ENCODE measurements around the gene SEMA3F.
"Not testable (repeated sequence)": the region's sequence is repeated elsewhere in the genome, so short reads cannot be mapped to it uniquely, and the experiment has no call there.

Gene SEMA3F

DNA sequence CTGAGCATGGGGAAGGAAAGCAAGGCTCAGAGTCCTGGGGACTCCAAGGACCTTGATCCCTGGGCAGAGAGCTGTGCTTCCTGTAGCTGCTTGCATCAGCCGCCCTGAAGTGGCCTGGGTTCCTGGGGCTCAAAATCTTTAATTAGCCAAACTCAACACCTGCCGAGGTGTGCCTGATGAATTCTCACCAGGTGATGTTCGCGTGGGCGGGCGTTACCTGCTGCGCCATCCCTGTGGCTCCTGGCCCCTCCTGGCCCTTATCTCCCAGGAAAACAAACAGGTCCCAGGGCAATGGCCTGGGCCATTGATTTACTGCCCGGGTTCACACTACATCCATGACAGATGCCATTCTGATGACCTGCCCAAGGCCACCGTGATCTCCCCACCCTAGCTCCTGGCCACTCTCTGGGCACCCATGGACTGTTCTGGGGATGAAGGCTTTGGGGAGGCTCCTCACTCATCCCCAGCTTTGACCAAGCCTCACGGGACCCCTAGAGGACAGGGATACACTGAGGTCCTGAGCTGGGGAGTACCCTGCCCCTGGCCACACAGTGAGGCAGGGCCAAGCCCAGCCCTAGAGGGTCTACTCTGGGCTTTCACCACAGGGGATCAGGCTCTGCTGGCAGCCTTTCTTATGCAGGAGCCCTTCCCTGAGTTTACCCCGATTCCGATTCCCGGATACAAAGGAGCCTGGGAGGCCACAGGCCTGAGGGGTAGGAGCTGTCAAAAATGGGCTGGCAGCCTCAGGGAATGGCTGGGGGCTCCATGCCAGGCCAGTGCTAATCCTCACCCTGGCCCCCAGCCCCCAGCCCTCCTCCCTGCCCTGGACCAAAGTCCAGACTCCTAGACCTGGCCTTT, 55.6 kb downstream of the SEMA3F start:
- TF ChIP-seq, protein P1, sequence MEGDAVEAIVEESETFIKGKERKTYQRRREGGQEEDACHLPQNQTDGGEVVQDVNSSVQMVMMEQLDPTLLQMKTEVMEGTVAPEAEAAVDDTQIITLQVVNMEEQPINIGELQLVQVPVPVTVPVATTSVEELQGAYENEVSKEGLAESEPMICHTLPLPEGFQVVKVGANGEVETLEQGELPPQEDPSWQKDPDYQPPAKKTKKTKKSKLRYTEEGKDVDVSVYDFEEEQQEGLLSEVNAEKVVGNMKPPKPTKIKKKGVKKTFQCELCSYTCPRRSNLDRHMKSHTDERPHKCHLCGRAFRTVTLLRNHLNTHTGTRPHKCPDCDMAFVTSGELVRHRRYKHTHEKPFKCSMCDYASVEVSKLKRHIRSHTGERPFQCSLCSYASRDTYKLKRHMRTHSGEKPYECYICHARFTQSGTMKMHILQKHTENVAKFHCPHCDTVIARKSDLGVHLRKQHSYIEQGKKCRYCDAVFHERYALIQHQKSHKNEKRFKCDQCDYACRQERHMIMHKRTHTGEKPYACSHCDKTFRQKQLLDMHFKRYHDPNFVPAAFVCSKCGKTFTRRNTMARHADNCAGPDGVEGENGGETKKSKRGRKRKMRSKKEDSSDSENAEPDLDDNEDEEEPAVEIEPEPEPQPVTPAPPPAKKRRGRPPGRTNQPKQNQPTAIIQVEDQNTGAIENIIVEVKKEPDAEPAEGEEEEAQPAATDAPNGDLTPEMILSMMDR (IDR thresholded peaks at IDR 0.05; ENCODE audit: low read length, missing control alignments), result no peak
- DNase-seq (ENCODE audit: low read depth), result no peak
- no peak overlapping the region for H3K4me3 ChIP-seq (replicated peaks; ENCODE audit: low read depth, low read length)

- not testable (repeated sequence) for H3K4me3 ChIP-seq (replicated peaks; ENCODE audit: low read depth, low read length); DNase-seq (ENCODE audit: low read depth)
Observed at GRCh38 chr3:50211368-50211717, 56.2 kb downstream of the SEMA3F start.

GRCh38 chr3:50211930-50212329, 56.8 kb downstream of the SEMA3F start:
- H3K4me3 ChIP-seq (replicated peaks; ENCODE audit: low read depth, low read length), result no peak overlapping the region
- TF ChIP-seq, protein P1 (IDR thresholded peaks at IDR 0.05; ENCODE audit: low read length, missing control alignments), result no peak

GRCh38 chr3:50212502-50212901, 57.4 kb downstream of the SEMA3F start:
- DNase-seq (ENCODE audit: low read depth), result no peak
- TF ChIP-seq, protein P1 (IDR thresholded peaks at IDR 0.05; ENCODE audit: low read length, missing control alignments), result no peak
- H3K4me3 ChIP-seq (replicated peaks; ENCODE audit: low read depth, low read length), result no peak overlapping the region

More at GRCh38 chr3:50211930-50212329, 56.8 kb downstream of the SEMA3F start:
- peak; percentile 54 for DNase-seq (ENCODE audit: low read depth)

GRCh38 chr3:50212971-50213370, 57.8 kb downstream of the SEMA3F start:
- no peak for DNase-seq (ENCODE audit: low read depth)
- TF ChIP-seq, protein P1 (IDR thresholded peaks at IDR 0.05; ENCODE audit: low read length, missing control alignments), result no peak
- no peak overlapping the region for H3K4me3 ChIP-seq (replicated peaks; ENCODE audit: low read depth, low read length)

- DNase-seq (ENCODE audit: low read depth), result no peak
- TF ChIP-seq, protein P1 (IDR thresholded peaks at IDR 0.05; ENCODE audit: low read length, missing control alignments), result no peak
Observed at GRCh38 chr3:50213373-50213772, 58.2 kb downstream of the SEMA3F start.

DNA sequence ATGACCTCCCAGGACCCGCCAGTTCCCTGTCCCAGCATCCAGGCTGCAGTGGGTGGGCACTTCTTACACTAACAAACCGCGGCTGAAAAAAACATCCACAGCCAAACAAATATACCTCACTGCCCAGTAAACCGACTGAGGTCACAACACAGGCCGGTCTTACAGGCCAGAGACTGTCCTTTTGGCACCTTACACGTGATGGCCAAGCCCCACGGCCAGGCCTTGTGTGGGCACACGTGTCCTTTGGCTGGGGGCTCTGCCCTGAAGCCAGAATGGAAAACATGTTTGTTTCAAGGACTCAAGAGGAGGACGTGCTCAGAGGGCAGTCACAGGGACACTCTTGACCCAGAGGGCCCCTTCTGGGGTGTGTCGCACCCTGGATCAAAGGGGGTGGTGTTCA, 59.7 kb downstream of the SEMA3F start:
- TF ChIP-seq, protein P1 (IDR thresholded peaks at IDR 0.05; ENCODE audit: low read length, missing control alignments), result no peak
- DNase-seq (ENCODE audit: low read depth), result no peak
- H3K4me3 ChIP-seq (replicated peaks; ENCODE audit: low read depth, low read length), result no peak overlapping the region

More at GRCh38 chr3:50213373-50213772, 58.2 kb downstream of the SEMA3F start:
- no peak overlapping the region for H3K4me3 ChIP-seq (replicated peaks; ENCODE audit: low read depth, low read length)

Measured in fibroblast of pulmonary artery (primary cell).